Panc1 (cell line): ENCODE results near the gene ZNF414. TPM values are rescaled to one million over a fixed set of nuclear protein-coding genes. Genes with fewer than 3 reads are reported as not detected.

ENCODE experiments used
- ATAC-seq: fragments of 200-7000 bp; cut with Tn5 transposase; 2 replicates; pipeline ENCODE4 v1.9.1; 2020; ENCODE audit warnings: mild to moderate bottlenecking, moderate library complexity
- BruUV-seq: library from RNA; stranded (reverse); fragments of 400-500 nt; replicated peaks from 2 replicates; lab custom pipeline; 2021; lab: Mats Ljungman, UMichigan
- CTCF ChIA-PET: fragments of 300-600 bp; sonication (Branson Sonifier 250); formaldehyde crosslinking; loops from one replicate; lab custom pipeline; 2022; ENCODE audit warnings: antibody characterized with exemption; lab: Charles Lee
- POLR2A ChIA-PET: fragments of 300-600 bp; sonication (Branson Sonifier 250); formaldehyde crosslinking; loops from one replicate; lab custom pipeline; 2022; ENCODE audit warnings: antibody characterized with exemption; lab: Charles Lee
- DNase-seq: peaks from one replicate; pipeline ENCODE4 v3.0.0-alpha.2; 2010; ENCODE audit warnings: low read depth, low spot score
- H3K27ac ChIP-seq: 2 replicates; pipeline ENCODE4 v1.5.1; 2011; ENCODE audit warnings: mild to moderate bottlenecking, low read length, inconsistent platforms
- H3K27me3 ChIP-seq: fragments of 200-500 bp; sonication (Bioruptor generic); 2 replicates; pipeline ENCODE4 v1.6.0; 2014; ENCODE audit warnings: low read length, inconsistent platforms; ENCODE audit not compliant: control insufficient read depth, insufficient read depth
- H3K36me3 ChIP-seq: fragments of 200-500 bp; sonication (Bioruptor generic); 2 replicates; pipeline ENCODE4 v1.5.1; 2014; ENCODE audit warnings: inconsistent platforms, mild to moderate bottlenecking, low read length, moderate library complexity; ENCODE audit not compliant: control insufficient read depth, insufficient read depth
- H3K4me1 ChIP-seq: 2 replicates; pipeline ENCODE4 v1.5.1; 2011; ENCODE audit warnings: inconsistent platforms, mild to moderate bottlenecking, low read length, moderate library complexity; ENCODE audit not compliant: control insufficient read depth, insufficient read depth
- H3K4me3 ChIP-seq, 2 experiments: 2 replicates each; pipeline ENCODE4 v1.5.1; 2011 to 2012; ENCODE audit warnings: low read depth in 2 of 2, low read length in 2 of 2, mild to moderate bottlenecking in 2 of 2, inconsistent platforms in 1 of 2, moderate library complexity in 1 of 2
- H3K9me3 ChIP-seq: fragments of 200-500 bp; sonication (Bioruptor generic); 2 replicates; pipeline ENCODE4 v1.5.1; 2014; ENCODE audit warnings: low read depth, mild to moderate bottlenecking, inconsistent platforms, low read length, moderate library complexity; ENCODE audit not compliant: control insufficient read depth, insufficient read depth
- CTCF ChIP-seq: fragments of 450-650 bp; IDR thresholded peaks from 2 replicates; pipeline ENCODE4 v1.5.1; 2017; ENCODE audit warnings: mild to moderate bottlenecking
- REST ChIP-seq, 2 experiments: IDR thresholded peaks; 2 replicates each; pipeline ENCODE4 v1.6.1; 2011 to 2012; ENCODE audit warnings: low read depth in 2 of 2, control low read depth in 1 of 2, low read length in 1 of 2, mild to moderate bottlenecking in 1 of 2, moderate library complexity in 1 of 2; ENCODE audit not compliant: insufficient read depth in 1 of 2
- SIN3A ChIP-seq: IDR thresholded peaks from 2 replicates; pipeline ENCODE4 v1.6.1; 2012; ENCODE audit warnings: low read depth, mild to moderate bottlenecking, low read length, moderate library complexity, borderline replicate concordance; ENCODE audit not compliant: insufficient read depth
- TCF7L2 ChIP-seq: IDR thresholded peaks from 2 replicates; pipeline ENCODE4 v1.6.1; 2011; ENCODE audit warnings: mild to moderate bottlenecking, low read depth, low read length, inconsistent platforms
- in situ Hi-C: cut with HindIII; loops from 2 replicates; pipeline ENCODE4 v1.10.0; 2016; ENCODE audit warnings: low sequenced_read_pairs, low pct_unique_long_range_greater_than_20kb
- intact Hi-C: fragments of 100-400 bp; cut with micrococcal nuclease; formaldehyde crosslinking; loops from one replicate; pipeline ENCODE4 v1.10.0; 2022; ENCODE audit not compliant: unreplicated experiment
- total RNA-seq: library from RNA; stranded (reverse); gene quantifications from one replicate; pipeline ENCODE4 v1.2.1, GENCODE V29; 2021; ENCODE audit not compliant: unreplicated experiment

The ZNF414 gene
- total RNA-seq, 1 experiment from 2014 or later: 37.1 TPM

- Histone ChIP-seq H3K27ac (no peak overlapping the region), H3K36me3 (peaks cover 33% of the 10 kb centered on the region), H3K4me1 (peaks cover 57% of the 10 kb centered on the region), H3K4me3 (no peak overlapping the region), H3K9me3 (no peaks in the 10 kb centered on the region), H3K27me3 (no peaks in the 10 kb centered on the region)
- ChIA-PET POLR2A (no interaction called here), CTCF (no interaction called here)
- TF ChIP-seq REST (IDR thresholded peaks at IDR 0.05; ENCODE audit: insufficient read depth in 1 of 2, low read depth in 2 of 2, low read length in 1 of 2) (no peak), SIN3A (no peak), CTCF (no peak)
- ATAC-seq: no peak
- no peak for DNase-seq
- intact Hi-C loops: no loop called here
- in situ Hi-C loops: no loop called here
- BruUV-seq: no TSS peak
These were observed 52.1 kb downstream of the ZNF414 start for GRCh38 chr19:8461891-8462290.

- ATAC-seq (no peak), DNase-seq (no peak)
- in situ Hi-C loops: no loop called here
- H3K4me3 ChIP-seq: no peak overlapping the region
- no peaks in the 10 kb centered on the region for H3K27me3 ChIP-seq
- POLR2A ChIA-PET: no interaction called here
- H3K27ac ChIP-seq: peak overlapping the region; percentile 88
- CTCF ChIA-PET: no interaction called here
- intact Hi-C loops: no loop called here
- peaks cover 30% of the 10 kb centered on the region for H3K36me3 ChIP-seq
- BruUV-seq: no TSS peak
- TF ChIP-seq CTCF: no peak
- TF ChIP-seq SIN3A: no peak
- no peak for TF ChIP-seq TCF7L2
- TF ChIP-seq REST (IDR thresholded peaks at IDR 0.05; ENCODE audit: insufficient read depth in 1 of 2, low read depth in 2 of 2, low read length in 1 of 2): no peak
- H3K4me1 ChIP-seq: peaks cover 62% of the 10 kb centered on the region
- H3K9me3 ChIP-seq: no peaks in the 10 kb centered on the region
These were observed 52.6 kb downstream of the ZNF414 start for GRCh38 chr19:8461376-8461775.
